Measurements from ENCODE around the gene CCDC174.

GRCh38 chr3:14609506-14609905 is 42.1 kb upstream of the CCDC174 start:
- TF ChIP-seq POLR2AphosphoS5 (IDR thresholded peaks at IDR 0.05): no peak
- no peak for TF ChIP-seq CTCF (IDR thresholded peaks at IDR 0.05)
